ENCODE results near the gene MPDZ. TPM values are rescaled to one million over a fixed set of nuclear protein-coding genes. Genes with fewer than 3 reads are reported as not detected.

Gene MPDZ
- total RNA-seq, 1 donor from 2014 or later: not detected

DNA sequence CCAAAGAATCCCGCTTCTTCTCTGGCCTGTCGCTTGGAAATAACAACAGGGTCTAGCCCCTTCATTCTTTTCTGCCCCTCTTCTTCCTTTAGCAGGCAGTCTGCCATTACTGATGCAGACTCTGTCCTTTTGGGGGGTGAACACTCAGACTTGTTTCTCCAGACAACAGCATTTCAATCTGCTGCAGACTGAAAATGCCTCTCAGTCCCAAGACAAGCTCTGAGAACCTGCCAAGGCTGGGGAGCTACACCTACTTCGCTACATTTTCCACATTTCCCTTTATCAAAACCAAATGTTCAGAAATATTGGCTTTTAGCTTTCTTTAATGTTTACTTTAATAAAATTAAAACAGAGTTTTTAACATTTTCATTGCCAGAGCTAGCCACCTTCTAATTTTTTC lies 152.4 kb downstream of the MPDZ start:
- no peak overlapping the region for H3K27ac Mint-ChIP-seq
- DNase-seq: no peak
- H3K36me3 Mint-ChIP-seq (ENCODE audit: low read depth): no peaks in the 10 kb centered on the region
- no peaks in the 10 kb centered on the region for H3K4me1 Mint-ChIP-seq
- H3K27me3 Mint-ChIP-seq: no peaks in the 10 kb centered on the region
- H3K9me3 Mint-ChIP-seq: no peaks in the 10 kb centered on the region
- H3K4me3 Mint-ChIP-seq: no peak overlapping the region
- intact Hi-C loops (cut with micrococcal nuclease): no loop called here

DNA sequence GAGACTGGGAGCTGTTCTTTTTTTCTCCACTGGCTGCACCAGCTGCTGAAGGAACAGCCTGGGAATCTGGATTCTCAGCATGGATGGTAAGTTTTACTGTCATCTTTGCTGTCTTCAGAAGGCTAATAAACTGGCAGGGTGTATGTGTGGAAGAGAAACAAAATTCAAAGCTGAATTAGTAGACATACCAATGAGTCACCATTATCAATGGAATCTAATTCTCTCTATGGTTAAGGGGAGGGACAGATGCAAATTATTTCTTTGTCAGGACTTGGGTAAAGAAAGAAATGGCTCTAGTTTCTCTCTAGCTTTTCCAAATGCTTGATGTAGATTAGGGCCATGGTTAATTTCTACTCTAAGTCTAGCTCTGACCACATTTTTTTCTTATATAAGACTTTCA lies 154.2 kb downstream of the MPDZ start:
- H3K4me1 Mint-ChIP-seq: no peaks in the 10 kb centered on the region
- no peaks in the 10 kb centered on the region for H3K36me3 Mint-ChIP-seq (ENCODE audit: low read depth)
- H3K4me3 Mint-ChIP-seq: no peak overlapping the region
- H3K9me3 Mint-ChIP-seq: no peaks in the 10 kb centered on the region
- H3K27me3 Mint-ChIP-seq: no peaks in the 10 kb centered on the region
- DNase-seq: no peak
- intact Hi-C loops (cut with micrococcal nuclease): no loop called here
- no peak overlapping the region for H3K27ac Mint-ChIP-seq

DNA sequence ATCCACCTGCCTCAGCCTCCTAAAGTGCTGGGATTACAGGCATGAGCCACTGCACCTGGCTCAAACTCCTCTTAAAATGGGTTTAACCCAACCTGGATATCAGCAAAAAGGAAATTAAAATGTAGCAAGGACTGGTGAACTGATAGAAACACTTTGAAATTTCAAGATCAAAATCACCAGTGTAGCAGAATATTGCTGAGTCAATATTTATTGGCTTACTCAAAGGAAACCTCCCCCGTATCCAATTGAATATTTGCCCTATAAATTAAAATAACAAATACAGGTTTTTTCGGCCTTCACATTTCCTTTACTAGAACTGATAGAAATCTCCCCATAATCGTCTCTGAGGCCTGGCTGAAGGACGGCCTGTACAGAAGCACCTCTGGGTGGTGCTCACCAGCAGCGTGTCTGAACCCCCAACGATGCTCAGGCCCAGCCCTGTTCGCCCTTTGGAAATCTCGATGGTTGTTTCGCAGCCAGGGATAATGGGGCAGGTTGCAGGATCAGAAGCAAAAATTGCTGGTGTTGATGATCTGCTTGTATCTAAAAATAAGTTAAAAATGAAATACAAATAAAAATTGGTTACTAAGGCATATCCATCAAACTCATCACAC lies 156.6 kb downstream of the MPDZ start:
- H3K4me3 Mint-ChIP-seq: no peak overlapping the region
- H3K36me3 Mint-ChIP-seq (ENCODE audit: low read depth): no peaks in the 10 kb centered on the region
- no peaks in the 10 kb centered on the region for H3K9me3 Mint-ChIP-seq
- H3K4me1 Mint-ChIP-seq: no peaks in the 10 kb centered on the region
- intact Hi-C loops (cut with micrococcal nuclease): no loop called here
- DNase-seq: no peak
- no peaks in the 10 kb centered on the region for H3K27me3 Mint-ChIP-seq
- no peak overlapping the region for H3K27ac Mint-ChIP-seq

DNA sequence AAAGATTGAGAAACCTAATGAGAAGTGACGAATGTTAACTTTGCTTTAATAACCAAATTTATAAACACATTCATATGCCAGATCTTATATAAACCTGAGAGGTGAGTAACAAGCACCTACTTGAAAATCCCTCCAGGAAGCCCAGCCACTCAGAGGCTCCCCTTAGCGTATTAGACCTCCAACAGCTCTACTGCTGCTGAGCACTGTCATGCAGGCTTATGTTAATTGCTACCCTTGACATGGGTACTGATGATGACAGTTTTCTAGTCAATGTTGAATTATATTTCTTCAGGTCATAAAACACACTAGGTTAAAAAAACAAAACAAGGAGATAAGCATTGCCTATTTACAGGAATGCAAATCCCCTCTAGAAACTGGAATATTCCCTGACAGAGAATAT lies 161.2 kb downstream of the MPDZ start:
- Mint-ChIP-seq H3K36me3 (ENCODE audit: low read depth) (no peaks in the 10 kb centered on the region), H3K9me3 (no peaks in the 10 kb centered on the region), H3K27me3 (no peaks in the 10 kb centered on the region), H3K4me3 (no peak overlapping the region), H3K27ac (no peak overlapping the region), H3K4me1 (no peaks in the 10 kb centered on the region)
- DNase-seq: no peak
- intact Hi-C loops (cut with micrococcal nuclease): no loop called here

DNA sequence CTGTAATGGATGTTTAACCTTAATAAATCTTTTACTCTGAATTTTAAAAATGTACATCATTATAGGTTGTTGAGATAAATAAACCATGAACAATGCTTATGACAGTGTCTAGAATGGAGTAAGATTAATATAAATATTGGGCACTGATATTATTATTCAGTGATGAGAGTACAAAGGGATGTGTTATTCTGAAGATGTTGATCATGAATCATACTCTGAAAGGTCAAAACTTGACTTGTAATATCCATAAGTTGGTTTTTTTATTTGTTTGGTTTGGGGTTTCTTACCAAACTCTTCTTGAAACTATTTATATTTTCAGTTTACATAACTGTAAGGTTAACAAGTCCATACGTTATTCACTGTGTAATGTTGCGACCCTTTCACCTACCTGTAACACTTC lies 163.2 kb downstream of the MPDZ start:
- Mint-ChIP-seq H3K27me3 (no peaks in the 10 kb centered on the region), H3K36me3 (ENCODE audit: low read depth) (no peaks in the 10 kb centered on the region), H3K27ac (no peak overlapping the region), H3K4me1 (no peaks in the 10 kb centered on the region), H3K4me3 (no peak overlapping the region), H3K9me3 (no peaks in the 10 kb centered on the region)
- intact Hi-C loops (cut with micrococcal nuclease): no loop called here
- no peak for DNase-seq

DNA sequence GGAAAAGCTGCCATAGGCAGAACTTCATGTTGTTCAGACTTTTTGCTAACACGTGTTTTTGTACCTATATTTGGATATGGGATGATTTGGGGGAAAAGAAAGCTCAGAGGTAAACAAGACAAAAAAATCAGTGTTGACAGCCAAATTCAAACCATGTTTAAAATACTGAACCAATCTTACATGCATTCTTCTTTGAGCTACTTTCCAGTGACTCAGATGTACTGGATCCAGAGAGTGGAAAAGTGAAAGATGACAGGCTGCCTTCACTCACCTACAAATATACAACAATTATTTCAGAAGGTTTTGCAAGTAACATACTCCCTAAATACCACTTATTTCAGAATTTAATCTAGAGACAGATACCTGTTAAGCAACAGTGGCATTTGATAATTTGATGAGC lies 165.7 kb downstream of the MPDZ start:
- Mint-ChIP-seq H3K9me3 (no peaks in the 10 kb centered on the region), H3K27me3 (no peaks in the 10 kb centered on the region), H3K4me3 (no peak overlapping the region), H3K4me1 (no peaks in the 10 kb centered on the region), H3K36me3 (ENCODE audit: low read depth) (no peaks in the 10 kb centered on the region), H3K27ac (no peak overlapping the region)
- DNase-seq: no peak
- intact Hi-C loops (cut with micrococcal nuclease): no loop called here

DNA sequence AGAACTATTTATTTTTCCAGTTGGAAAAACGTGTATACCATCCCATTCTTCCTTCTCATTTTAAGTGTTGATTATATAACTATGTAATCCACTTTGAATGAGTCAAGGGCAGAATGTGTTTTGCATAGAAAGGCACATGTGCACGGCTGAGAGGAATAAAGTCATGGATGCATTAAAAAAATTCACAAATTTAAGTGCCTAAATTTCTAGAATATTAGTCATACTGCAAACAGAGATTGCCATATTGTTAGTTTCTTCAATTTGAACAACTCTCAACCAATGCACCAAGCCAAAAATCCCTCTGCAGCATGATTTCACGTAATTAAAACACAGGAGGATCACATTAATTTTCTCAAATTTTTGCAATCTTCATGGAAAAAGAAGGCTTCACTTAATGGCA lies 166.3 kb downstream of the MPDZ start:
- H3K4me3 Mint-ChIP-seq: no peak overlapping the region

DNA sequence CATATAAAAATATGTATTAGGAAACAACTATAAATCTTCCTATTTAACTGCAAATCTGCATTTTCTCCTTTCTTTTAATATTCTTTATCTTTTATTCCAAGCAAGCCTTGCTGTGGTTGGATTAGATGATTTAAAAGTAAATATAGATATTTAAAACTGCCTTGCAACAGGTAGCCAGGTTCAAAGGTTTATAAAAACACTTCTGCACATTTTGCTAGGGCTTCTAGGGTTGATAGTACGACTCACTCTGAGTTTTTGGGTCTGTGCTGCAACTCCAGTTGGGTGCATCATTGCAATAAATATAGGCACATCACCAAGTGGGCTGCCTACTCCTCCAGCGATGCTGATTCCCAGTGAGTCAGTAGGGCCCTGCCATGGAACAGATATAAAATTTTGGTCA lies 167.7 kb downstream of the MPDZ start:
- Mint-ChIP-seq H3K27ac (no peak overlapping the region), H3K27me3 (no peaks in the 10 kb centered on the region), H3K9me3 (no peaks in the 10 kb centered on the region), H3K4me3 (no peak overlapping the region), H3K4me1 (no peaks in the 10 kb centered on the region), H3K36me3 (ENCODE audit: low read depth) (no peaks in the 10 kb centered on the region)
- DNase-seq: no peak
- intact Hi-C loops (cut with micrococcal nuclease): no loop called here

More for the DNA sequence above, 166.3 kb downstream of the MPDZ start:
- Mint-ChIP-seq H3K27ac (no peak overlapping the region), H3K36me3 (ENCODE audit: low read depth) (no peaks in the 10 kb centered on the region), H3K4me1 (no peaks in the 10 kb centered on the region), H3K9me3 (no peaks in the 10 kb centered on the region), H3K27me3 (no peaks in the 10 kb centered on the region)
- intact Hi-C loops (cut with micrococcal nuclease): no loop called here
- DNase-seq: no peak

DNA sequence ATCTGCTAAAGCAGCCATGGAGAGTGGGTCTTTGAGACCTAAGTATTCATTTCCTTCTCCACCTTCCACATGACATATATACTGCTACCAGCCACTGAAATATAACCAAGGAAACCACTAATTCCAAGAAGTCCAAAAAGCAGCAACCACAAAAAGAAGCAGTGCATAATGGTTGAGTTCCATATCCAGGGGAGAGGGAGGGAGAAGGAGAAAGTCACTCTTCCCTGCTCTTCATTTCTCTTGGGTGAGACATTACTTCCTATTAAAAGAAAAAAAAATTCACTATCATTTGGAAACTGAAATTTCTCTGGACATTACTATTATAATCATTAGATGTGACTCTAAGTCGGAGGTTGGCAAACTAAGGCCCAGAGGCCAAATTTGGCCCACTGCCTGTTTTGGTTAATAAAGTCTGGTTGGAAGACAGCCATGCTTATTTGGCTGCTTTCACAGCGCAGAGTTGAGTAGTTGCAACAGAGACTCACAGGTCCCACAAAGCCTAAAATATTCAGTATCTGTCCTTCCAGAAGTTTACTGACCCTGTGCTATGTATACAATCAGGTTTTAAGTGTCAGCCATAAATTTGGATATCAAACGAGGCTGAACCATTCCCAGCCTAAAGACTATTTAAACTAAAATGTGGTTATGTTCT lies 168.6 kb downstream of the MPDZ start:
- Mint-ChIP-seq H3K9me3 (no peaks in the 10 kb centered on the region), H3K4me1 (no peaks in the 10 kb centered on the region), H3K4me3 (no peak overlapping the region), H3K36me3 (ENCODE audit: low read depth) (no peaks in the 10 kb centered on the region), H3K27ac (no peak overlapping the region), H3K27me3 (no peaks in the 10 kb centered on the region)
- intact Hi-C loops (cut with micrococcal nuclease): no loop called here
- no peak for DNase-seq

DNA sequence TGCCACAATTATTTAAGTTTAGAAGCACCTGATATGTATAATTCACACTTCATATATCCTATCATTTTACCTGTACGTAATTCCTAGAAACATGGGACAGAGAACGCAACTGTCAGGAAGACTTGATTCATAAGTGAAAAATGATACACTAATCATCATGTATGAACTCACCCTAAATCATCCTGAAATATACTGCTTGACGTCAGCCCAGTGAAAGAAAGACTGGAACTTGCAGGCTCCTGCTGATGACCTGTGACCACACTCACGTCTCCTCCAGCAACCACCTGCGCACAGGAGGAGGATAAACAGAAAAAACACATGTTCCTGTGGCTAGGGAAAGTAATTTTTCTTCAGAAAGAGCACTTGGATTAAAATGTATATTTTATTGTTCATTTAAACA lies 169.7 kb downstream of the MPDZ start:
- no peak overlapping the region for H3K4me3 Mint-ChIP-seq
- no peaks in the 10 kb centered on the region for H3K9me3 Mint-ChIP-seq
- intact Hi-C loops (cut with micrococcal nuclease): no loop called here
- H3K4me1 Mint-ChIP-seq: no peaks in the 10 kb centered on the region
- no peak for DNase-seq
- H3K27ac Mint-ChIP-seq: no peak overlapping the region
- no peaks in the 10 kb centered on the region for H3K27me3 Mint-ChIP-seq
- no peaks in the 10 kb centered on the region for H3K36me3 Mint-ChIP-seq (ENCODE audit: low read depth)

DNA sequence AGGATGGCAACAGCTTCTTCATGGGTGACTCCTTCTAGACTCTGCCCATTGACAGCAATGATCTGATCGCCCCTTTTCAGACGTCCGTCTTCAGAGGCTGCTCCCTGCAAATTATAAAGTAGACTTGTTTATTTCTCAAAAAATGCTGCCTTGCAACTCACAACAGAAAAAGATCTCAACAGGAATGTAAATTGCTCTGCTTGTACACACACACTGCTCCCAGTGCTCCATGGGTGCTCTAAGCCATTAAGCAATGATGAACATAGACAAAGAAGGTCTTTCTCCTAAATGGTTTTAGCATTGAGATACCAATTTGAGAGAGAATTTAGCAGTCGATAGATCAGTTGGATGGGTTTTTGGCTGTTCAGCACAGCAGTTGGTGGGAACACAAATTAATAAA lies 172.5 kb downstream of the MPDZ start:
- Mint-ChIP-seq H3K4me1 (no peaks in the 10 kb centered on the region), H3K27me3 (no peaks in the 10 kb centered on the region), H3K36me3 (ENCODE audit: low read depth) (no peaks in the 10 kb centered on the region), H3K4me3 (no peak overlapping the region), H3K27ac (no peak overlapping the region), H3K9me3 (no peaks in the 10 kb centered on the region)
- no peak for DNase-seq
- intact Hi-C loops (cut with micrococcal nuclease): no loop called here

DNA sequence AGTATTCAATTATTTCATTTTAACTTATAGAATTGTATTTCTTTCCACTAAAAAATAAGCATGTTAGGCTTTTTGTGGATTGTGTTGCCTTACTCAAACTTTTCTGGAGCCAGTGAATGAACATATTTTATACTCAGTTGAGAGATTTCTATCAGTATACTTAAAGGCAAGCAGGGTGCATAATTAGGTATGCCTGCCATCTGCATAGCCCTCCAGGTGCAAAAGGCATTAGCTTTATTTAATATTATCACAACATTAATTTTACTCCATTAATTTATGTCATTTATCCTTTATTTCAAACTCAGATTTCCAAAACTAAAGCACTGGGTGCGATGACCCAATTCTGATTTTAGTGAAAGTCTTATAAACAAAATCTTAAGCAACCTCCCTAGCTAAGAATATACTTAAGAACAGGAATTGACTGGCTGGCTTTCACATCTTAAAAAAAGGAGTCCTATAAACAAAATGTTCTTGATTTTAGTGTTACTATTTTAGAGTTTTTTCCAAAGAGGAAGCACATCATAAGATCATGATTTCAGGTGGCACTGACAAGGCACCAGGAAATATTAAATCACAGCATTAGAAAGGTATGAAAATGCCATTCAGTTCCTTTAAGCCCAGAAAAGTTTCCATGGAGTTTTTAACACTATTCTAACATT lies 178.4 kb downstream of the MPDZ start:
- no peaks in the 10 kb centered on the region for H3K4me1 Mint-ChIP-seq
- no peak for DNase-seq
- no peaks in the 10 kb centered on the region for H3K9me3 Mint-ChIP-seq
- H3K4me3 Mint-ChIP-seq: no peak overlapping the region
- no peaks in the 10 kb centered on the region for H3K27me3 Mint-ChIP-seq
- no peaks in the 10 kb centered on the region for H3K36me3 Mint-ChIP-seq (ENCODE audit: low read depth)
- intact Hi-C loops (cut with micrococcal nuclease): no loop called here
- H3K27ac Mint-ChIP-seq: no peak overlapping the region

DNA sequence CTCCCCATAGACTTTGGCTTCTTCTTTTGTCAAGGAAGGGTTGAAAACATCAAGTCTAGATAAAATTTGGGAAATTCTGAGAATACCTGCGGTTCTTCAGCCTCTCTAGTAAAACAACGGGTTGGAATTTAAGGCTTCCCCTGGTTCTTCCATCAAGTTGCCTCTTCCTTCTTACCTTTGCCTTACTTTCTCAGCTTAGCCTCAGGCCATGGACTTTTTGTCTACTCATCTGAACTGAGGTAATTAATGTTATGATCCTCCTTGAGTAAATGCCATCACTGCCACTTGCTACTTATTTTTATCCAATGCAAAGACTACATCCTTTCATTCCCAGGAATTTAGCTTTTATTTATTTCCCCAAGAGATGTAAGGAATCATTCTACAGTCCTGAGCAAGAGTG lies 184.4 kb downstream of the MPDZ start:
- Mint-ChIP-seq H3K4me3 (no peak overlapping the region), H3K27me3 (no peaks in the 10 kb centered on the region)
- DNase-seq: no peak

DNA sequence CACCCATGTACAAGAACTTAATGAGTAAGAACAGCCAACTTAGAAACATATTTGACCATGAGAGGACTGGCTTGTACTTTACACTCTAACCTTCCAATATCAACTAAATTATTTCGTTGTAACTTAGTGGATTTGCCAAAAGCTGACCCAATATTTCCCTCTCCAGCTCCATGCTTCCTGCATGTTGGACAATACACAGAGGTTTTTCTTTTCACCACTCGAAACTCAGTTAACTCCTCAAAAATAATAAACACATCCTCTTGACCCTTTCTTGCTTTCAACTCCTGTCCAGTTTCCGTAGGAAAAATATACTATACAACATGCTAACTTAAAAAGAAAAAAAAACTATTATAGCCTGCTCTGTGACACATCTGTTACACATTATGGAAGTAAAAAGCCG lies 188.9 kb downstream of the MPDZ start:
- intact Hi-C loops (cut with micrococcal nuclease): no loop called here
- H3K27me3 Mint-ChIP-seq: no peaks in the 10 kb centered on the region
- no peak overlapping the region for H3K27ac Mint-ChIP-seq
- no peaks in the 10 kb centered on the region for H3K9me3 Mint-ChIP-seq
- H3K4me3 Mint-ChIP-seq: no peak overlapping the region
- no peaks in the 10 kb centered on the region for H3K4me1 Mint-ChIP-seq
- no peaks in the 10 kb centered on the region for H3K36me3 Mint-ChIP-seq (ENCODE audit: low read depth)
- DNase-seq: no peak

More for the DNA sequence above, 184.4 kb downstream of the MPDZ start:
- no peaks in the 10 kb centered on the region for H3K9me3 Mint-ChIP-seq
- H3K36me3 Mint-ChIP-seq (ENCODE audit: low read depth): no peaks in the 10 kb centered on the region
- intact Hi-C loops (cut with micrococcal nuclease): no loop called here
- no peak overlapping the region for H3K27ac Mint-ChIP-seq
- no peaks in the 10 kb centered on the region for H3K4me1 Mint-ChIP-seq

Measured in activated CD4-positive, alpha-beta T cell treated with anti-CD3 and anti-CD28 coated beads, Interleukin-2, amount 10 ng/mL, durations not matched to agents 24 days and 14 days (primary cell).